ENCODE results near the gene DNAH7.

GRCh38 chr2:195934484-195934883 is 134.2 kb downstream of the DNAH7 start:
- TF ChIP-seq CTCF (conservative IDR thresholded peaks at IDR 0.05 in 1 of 2, IDR thresholded peaks at IDR 0.05 in 1 of 2; ENCODE audit: low read depth in 1 of 2, low read length in 2 of 2) (no peak), EZH2 (IDR thresholded peaks at IDR 0.05; ENCODE audit: low read length, missing control alignments) (no peak)

All from fibroblast of lung (primary cell).